ENCODE data around the gene CTSC. TPM values are rescaled to one million over a fixed set of nuclear protein-coding genes. Genes with fewer than 3 reads are reported as not detected.

CTSC gene
- total and polyA plus RNA-seq, 9 donors: 25.7 to 69.3 (median 36.7) TPM

- no peak for DNase-seq
- H3K27me3 ChIP-seq (ENCODE audit: control insufficient read depth, insufficient read depth, low read length): no peaks in the 10 kb centered on the region
- H3K4me1 ChIP-seq (ENCODE audit: control insufficient read depth, insufficient read depth, low read length): no peaks in the 10 kb centered on the region
- H3K4me3 ChIP-seq (ENCODE audit: low read length): no peak overlapping the region
- H3K36me3 ChIP-seq (ENCODE audit: control insufficient read depth, insufficient read depth, low read length): no peaks in the 10 kb centered on the region
- H3K27ac ChIP-seq (ENCODE audit: low read length): no peak overlapping the region
- WGBS (ENCODE audit: insufficient coverage): no CpG with 5 or more reads among the region's 2 CpGs
- no peaks in the 10 kb centered on the region for H3K9me3 ChIP-seq (replicated peaks; ENCODE audit: control insufficient read depth, low read depth, low read length)
Observed at GRCh38 chr11:88375927-88376470, 38.5 kb upstream of the CTSC start.

- no peaks in the 10 kb centered on the region for H3K4me1 ChIP-seq (ENCODE audit: control insufficient read depth, insufficient read depth, low read length)
- no peaks in the 10 kb centered on the region for H3K9me3 ChIP-seq (replicated peaks; ENCODE audit: control insufficient read depth, low read depth, low read length)
- DNase-seq: no peak
- no peak overlapping the region for H3K27ac ChIP-seq (ENCODE audit: low read length)
- no peaks in the 10 kb centered on the region for H3K27me3 ChIP-seq (ENCODE audit: control insufficient read depth, insufficient read depth, low read length)
- WGBS (ENCODE audit: insufficient coverage): 86% methylated on average over 1 of the region's 2 CpGs
- no peaks in the 10 kb centered on the region for H3K36me3 ChIP-seq (ENCODE audit: control insufficient read depth, insufficient read depth, low read length)
- no peak overlapping the region for H3K4me3 ChIP-seq (ENCODE audit: low read length)
Observed at GRCh38 chr11:88370782-88371181, 33.2 kb upstream of the CTSC start.

- Histone ChIP-seq H3K27ac (ENCODE audit: low read length) (no peak overlapping the region), H3K36me3 (ENCODE audit: control insufficient read depth, insufficient read depth, low read length) (no peaks in the 10 kb centered on the region), H3K4me3 (ENCODE audit: low read length) (no peak overlapping the region), H3K4me1 (ENCODE audit: control insufficient read depth, insufficient read depth, low read length) (no peaks in the 10 kb centered on the region), H3K27me3 (ENCODE audit: control insufficient read depth, insufficient read depth, low read length) (no peaks in the 10 kb centered on the region), H3K9me3 (replicated peaks; ENCODE audit: control insufficient read depth, low read depth, low read length) (no peaks in the 10 kb centered on the region)
- WGBS (ENCODE audit: insufficient coverage): no CpG with 5 or more reads among the region's 3 CpGs
- no peak for DNase-seq
Observed at GRCh38 chr11:88367310-88367709, 29.8 kb upstream of the CTSC start.

GRCh38 chr11:88363648-88364065 lies 26.1 kb upstream of the CTSC start:
- no peaks in the 10 kb centered on the region for H3K9me3 ChIP-seq (replicated peaks; ENCODE audit: control insufficient read depth, low read depth, low read length)
- no peaks in the 10 kb centered on the region for H3K4me1 ChIP-seq (ENCODE audit: control insufficient read depth, insufficient read depth, low read length)
- H3K27me3 ChIP-seq (ENCODE audit: control insufficient read depth, insufficient read depth, low read length): no peaks in the 10 kb centered on the region
- WGBS (ENCODE audit: insufficient coverage): 89% methylated on average over 1 of the region's 2 CpGs
- DNase-seq: no peak
- no peak overlapping the region for H3K27ac ChIP-seq (ENCODE audit: low read length)
- H3K36me3 ChIP-seq (ENCODE audit: control insufficient read depth, insufficient read depth, low read length): no peaks in the 10 kb centered on the region
- no peak overlapping the region for H3K4me3 ChIP-seq (ENCODE audit: low read length)

GRCh38 chr11:88363004-88363403 lies 25.5 kb upstream of the CTSC start:
- no peak overlapping the region for H3K27ac ChIP-seq (ENCODE audit: low read length)

GRCh38 chr11:88360141-88360540 lies 22.6 kb upstream of the CTSC start:
- no peaks in the 10 kb centered on the region for H3K4me1 ChIP-seq (ENCODE audit: control insufficient read depth, insufficient read depth, low read length)
- no peak overlapping the region for H3K4me3 ChIP-seq (ENCODE audit: low read length)
- WGBS (ENCODE audit: insufficient coverage): no CpG with 5 or more reads among the region's 1 CpG
- no peaks in the 10 kb centered on the region for H3K36me3 ChIP-seq (ENCODE audit: control insufficient read depth, insufficient read depth, low read length)
- H3K9me3 ChIP-seq (replicated peaks; ENCODE audit: control insufficient read depth, low read depth, low read length): no peaks in the 10 kb centered on the region
- no peak overlapping the region for H3K27ac ChIP-seq (ENCODE audit: low read length)
- DNase-seq: no peak
- no peaks in the 10 kb centered on the region for H3K27me3 ChIP-seq (ENCODE audit: control insufficient read depth, insufficient read depth, low read length)

More at GRCh38 chr11:88363004-88363403, 25.5 kb upstream of the CTSC start:
- Histone ChIP-seq H3K27me3 (ENCODE audit: control insufficient read depth, insufficient read depth, low read length) (no peaks in the 10 kb centered on the region), H3K4me3 (ENCODE audit: low read length) (no peak overlapping the region), H3K4me1 (ENCODE audit: control insufficient read depth, insufficient read depth, low read length) (no peaks in the 10 kb centered on the region), H3K36me3 (ENCODE audit: control insufficient read depth, insufficient read depth, low read length) (no peaks in the 10 kb centered on the region), H3K9me3 (replicated peaks; ENCODE audit: control insufficient read depth, low read depth, low read length) (no peaks in the 10 kb centered on the region)
- DNase-seq: no peak
- WGBS (ENCODE audit: insufficient coverage): no CpG with 5 or more reads among the region's 1 CpG

GRCh38 chr11:88359541-88359940 lies 22.0 kb upstream of the CTSC start:
- Histone ChIP-seq H3K4me3 (ENCODE audit: low read length) (no peak overlapping the region), H3K27me3 (ENCODE audit: control insufficient read depth, insufficient read depth, low read length) (no peaks in the 10 kb centered on the region), H3K9me3 (replicated peaks; ENCODE audit: control insufficient read depth, low read depth, low read length) (no peaks in the 10 kb centered on the region), H3K4me1 (ENCODE audit: control insufficient read depth, insufficient read depth, low read length) (no peaks in the 10 kb centered on the region), H3K27ac (ENCODE audit: low read length) (no peak overlapping the region), H3K36me3 (ENCODE audit: control insufficient read depth, insufficient read depth, low read length) (no peaks in the 10 kb centered on the region)
- DNase-seq: no peak
- WGBS (ENCODE audit: insufficient coverage): no CpG with 5 or more reads among the region's 1 CpG

GRCh38 chr11:88359114-88359513 lies 21.6 kb upstream of the CTSC start:
- Histone ChIP-seq H3K36me3 (ENCODE audit: control insufficient read depth, insufficient read depth, low read length) (no peaks in the 10 kb centered on the region), H3K27me3 (ENCODE audit: control insufficient read depth, insufficient read depth, low read length) (no peaks in the 10 kb centered on the region), H3K9me3 (replicated peaks; ENCODE audit: control insufficient read depth, low read depth, low read length) (no peaks in the 10 kb centered on the region), H3K4me3 (ENCODE audit: low read length) (no peak overlapping the region), H3K27ac (ENCODE audit: low read length) (no peak overlapping the region), H3K4me1 (ENCODE audit: control insufficient read depth, insufficient read depth, low read length) (no peaks in the 10 kb centered on the region)
- WGBS (ENCODE audit: insufficient coverage): no CpG with 5 or more reads among the region's 1 CpG
- DNase-seq: no peak

- H3K27ac ChIP-seq (ENCODE audit: low read length): no peak overlapping the region
- H3K9me3 ChIP-seq (replicated peaks; ENCODE audit: control insufficient read depth, low read depth, low read length): no peaks in the 10 kb centered on the region
- H3K36me3 ChIP-seq (ENCODE audit: control insufficient read depth, insufficient read depth, low read length): no peaks in the 10 kb centered on the region
- no peaks in the 10 kb centered on the region for H3K27me3 ChIP-seq (ENCODE audit: control insufficient read depth, insufficient read depth, low read length)
- H3K4me1 ChIP-seq (ENCODE audit: control insufficient read depth, insufficient read depth, low read length): no peaks in the 10 kb centered on the region
- DNase-seq: no peak
- WGBS (ENCODE audit: insufficient coverage): no CpG with 5 or more reads among the region's 2 CpGs
- no peak overlapping the region for H3K4me3 ChIP-seq (ENCODE audit: low read length)
Observed at GRCh38 chr11:88358040-88358431, 20.5 kb upstream of the CTSC start.

- no peaks in the 10 kb centered on the region for H3K4me1 ChIP-seq (ENCODE audit: control insufficient read depth, insufficient read depth, low read length)
Observed at GRCh38 chr11:88357323-88358039, 19.9 kb upstream of the CTSC start.

More at GRCh38 chr11:88357323-88358039, 19.9 kb upstream of the CTSC start:
- no peak for DNase-seq
- H3K36me3 ChIP-seq (ENCODE audit: control insufficient read depth, insufficient read depth, low read length): no peaks in the 10 kb centered on the region
- H3K27ac ChIP-seq (ENCODE audit: low read length): no peak overlapping the region
- no peaks in the 10 kb centered on the region for H3K27me3 ChIP-seq (ENCODE audit: control insufficient read depth, insufficient read depth, low read length)
- no CpG with 5 or more reads among the region's 3 CpGs for WGBS (ENCODE audit: insufficient coverage)
- H3K9me3 ChIP-seq (replicated peaks; ENCODE audit: control insufficient read depth, low read depth, low read length): no peaks in the 10 kb centered on the region
- H3K4me3 ChIP-seq (ENCODE audit: low read length): no peak overlapping the region

Data from muscle of leg (tissue), 11 donors.